Measurements from ENCODE around the gene ST8SIA1.

Gene ST8SIA1

GRCh38 chr12:22283006-22283506 is 51.5 kb downstream of the ST8SIA1 start:
- Histone ChIP-seq H3K27ac (ENCODE audit: low read depth, low read length, severe bottlenecking) (no peak overlapping the region), H3K9me3 (ENCODE audit: control insufficient read depth, low read length) (peaks cover 7% of the 10 kb centered on the region), H3K4me1 (ENCODE audit: control insufficient read depth, insufficient read depth, low read length, poor library complexity, severe bottlenecking) (no peaks in the 10 kb centered on the region), H3K36me3 (ENCODE audit: control insufficient read depth, insufficient read depth, low read length) (no peaks in the 10 kb centered on the region), H3K4me3 (ENCODE audit: extremely low read depth, insufficient read depth, low read length, poor library complexity, severe bottlenecking) (no peak overlapping the region)
- WGBS, 2 experiments (ENCODE audit: insufficient coverage in 2 of 2) = 88% methylated on average over 1 of the region's 3 CpGs; no CpG with 5 or more reads in 1 of the 2 experiments

- 95 to 98% methylated on average over 4 of the region's 6 CpGs for WGBS, 2 experiments (ENCODE audit: insufficient coverage in 2 of 2)
- Histone ChIP-seq H3K4me1 (ENCODE audit: control insufficient read depth, insufficient read depth, low read length, poor library complexity, severe bottlenecking) (no peaks in the 10 kb centered on the region), H3K36me3 (ENCODE audit: control insufficient read depth, insufficient read depth, low read length) (no peaks in the 10 kb centered on the region), H3K9me3 (ENCODE audit: control insufficient read depth, low read length) (peaks cover 7% of the 10 kb centered on the region), H3K4me3 (ENCODE audit: extremely low read depth, insufficient read depth, low read length, poor library complexity, severe bottlenecking) (no peak overlapping the region), H3K27ac (ENCODE audit: low read depth, low read length, severe bottlenecking) (no peak overlapping the region)
Observed at GRCh38 chr12:22282283-22282682, 52.2 kb downstream of the ST8SIA1 start.

- H3K27ac ChIP-seq (ENCODE audit: low read depth, low read length, severe bottlenecking) = no peak overlapping the region
- H3K9me3 ChIP-seq (ENCODE audit: control insufficient read depth, low read length) = peaks cover 7% of the 10 kb centered on the region
- H3K4me3 ChIP-seq (ENCODE audit: extremely low read depth, insufficient read depth, low read length, poor library complexity, severe bottlenecking) = no peak overlapping the region
- peaks cover 15% of the 10 kb centered on the region for H3K4me1 ChIP-seq (ENCODE audit: control insufficient read depth, insufficient read depth, low read length, poor library complexity, severe bottlenecking)
- WGBS, 2 experiments (ENCODE audit: insufficient coverage in 2 of 2) = 100% methylated on average over 1 of the region's 3 CpGs
- no peaks in the 10 kb centered on the region for H3K36me3 ChIP-seq (ENCODE audit: control insufficient read depth, insufficient read depth, low read length)
Observed at GRCh38 chr12:22276867-22277266, 57.6 kb downstream of the ST8SIA1 start.

- 100% methylated on average over 1 to 2 of the region's 5 CpGs for WGBS, 2 experiments (ENCODE audit: insufficient coverage in 2 of 2)
- Histone ChIP-seq H3K9me3 (ENCODE audit: control insufficient read depth, low read length) (peaks cover 7% of the 10 kb centered on the region), H3K4me3 (ENCODE audit: extremely low read depth, insufficient read depth, low read length, poor library complexity, severe bottlenecking) (no peak overlapping the region), H3K36me3 (ENCODE audit: control insufficient read depth, insufficient read depth, low read length) (no peaks in the 10 kb centered on the region), H3K27ac (ENCODE audit: low read depth, low read length, severe bottlenecking) (peak overlapping the region; percentile 84), H3K4me1 (ENCODE audit: control insufficient read depth, insufficient read depth, low read length, poor library complexity, severe bottlenecking) (peaks cover 15% of the 10 kb centered on the region)
Observed at GRCh38 chr12:22276313-22276712, 58.2 kb downstream of the ST8SIA1 start.

- H3K27ac ChIP-seq (ENCODE audit: low read depth, low read length, severe bottlenecking) = peak overlapping the region; percentile 84
- H3K4me3 ChIP-seq (ENCODE audit: extremely low read depth, insufficient read depth, low read length, poor library complexity, severe bottlenecking) = no peak overlapping the region
- H3K9me3 ChIP-seq (ENCODE audit: control insufficient read depth, low read length) = peaks cover 7% of the 10 kb centered on the region
- H3K4me1 ChIP-seq (ENCODE audit: control insufficient read depth, insufficient read depth, low read length, poor library complexity, severe bottlenecking) = peaks cover 15% of the 10 kb centered on the region
- H3K36me3 ChIP-seq (ENCODE audit: control insufficient read depth, insufficient read depth, low read length) = no peaks in the 10 kb centered on the region
- no CpG with 5 or more reads among the region's 2 CpGs for WGBS, 2 experiments (ENCODE audit: insufficient coverage in 2 of 2)
Observed at GRCh38 chr12:22275843-22276242, 58.7 kb downstream of the ST8SIA1 start.

- no peak overlapping the region for H3K4me3 ChIP-seq (ENCODE audit: extremely low read depth, insufficient read depth, low read length, poor library complexity, severe bottlenecking)
- 77 to 93% methylated on average over 8 to 10 of the region's 11 CpGs for WGBS, 2 experiments (ENCODE audit: insufficient coverage in 2 of 2)
- no peaks in the 10 kb centered on the region for H3K9me3 ChIP-seq (ENCODE audit: control insufficient read depth, low read length)
- no peak overlapping the region for H3K27ac ChIP-seq (ENCODE audit: low read depth, low read length, severe bottlenecking)
- no peaks in the 10 kb centered on the region for H3K36me3 ChIP-seq (ENCODE audit: control insufficient read depth, insufficient read depth, low read length)
- peaks cover 19% of the 10 kb centered on the region for H3K4me1 ChIP-seq (ENCODE audit: control insufficient read depth, insufficient read depth, low read length, poor library complexity, severe bottlenecking)
Observed at GRCh38 chr12:22272335-22273151, 62.0 kb downstream of the ST8SIA1 start.

- no CpG with 5 or more reads among the region's 2 CpGs for WGBS, 2 experiments (ENCODE audit: insufficient coverage in 2 of 2)
- Histone ChIP-seq H3K36me3 (ENCODE audit: control insufficient read depth, insufficient read depth, low read length) (no peaks in the 10 kb centered on the region), H3K4me3 (ENCODE audit: extremely low read depth, insufficient read depth, low read length, poor library complexity, severe bottlenecking) (no peak overlapping the region), H3K4me1 (ENCODE audit: control insufficient read depth, insufficient read depth, low read length, poor library complexity, severe bottlenecking) (peaks cover 12% of the 10 kb centered on the region), H3K9me3 (ENCODE audit: control insufficient read depth, low read length) (no peaks in the 10 kb centered on the region), H3K27ac (ENCODE audit: low read depth, low read length, severe bottlenecking) (peak overlapping the region; percentile 16)
Observed at GRCh38 chr12:22271023-22271422, 63.5 kb downstream of the ST8SIA1 start.

GRCh38 chr12:22268973-22269372 is 65.5 kb downstream of the ST8SIA1 start:
- no peak overlapping the region for H3K27ac ChIP-seq (ENCODE audit: low read depth, low read length, severe bottlenecking)
- peaks cover 4% of the 10 kb centered on the region for H3K4me1 ChIP-seq (ENCODE audit: control insufficient read depth, insufficient read depth, low read length, poor library complexity, severe bottlenecking)
- no peaks in the 10 kb centered on the region for H3K36me3 ChIP-seq (ENCODE audit: control insufficient read depth, insufficient read depth, low read length)
- H3K9me3 ChIP-seq (ENCODE audit: control insufficient read depth, low read length) = no peaks in the 10 kb centered on the region
- H3K4me3 ChIP-seq (ENCODE audit: extremely low read depth, insufficient read depth, low read length, poor library complexity, severe bottlenecking) = no peak overlapping the region

GRCh38 chr12:22268406-22268805 is 66.1 kb downstream of the ST8SIA1 start:
- peaks cover 4% of the 10 kb centered on the region for H3K4me1 ChIP-seq (ENCODE audit: control insufficient read depth, insufficient read depth, low read length, poor library complexity, severe bottlenecking)
- H3K4me3 ChIP-seq (ENCODE audit: extremely low read depth, insufficient read depth, low read length, poor library complexity, severe bottlenecking) = no peak overlapping the region
- 80% methylated on average over 1 of the region's 8 CpGs; no CpG with 5 or more reads in 1 of the 2 experiments for WGBS, 2 experiments (ENCODE audit: insufficient coverage in 2 of 2)
- H3K9me3 ChIP-seq (ENCODE audit: control insufficient read depth, low read length) = no peaks in the 10 kb centered on the region
- H3K36me3 ChIP-seq (ENCODE audit: control insufficient read depth, insufficient read depth, low read length) = no peaks in the 10 kb centered on the region
- H3K27ac ChIP-seq (ENCODE audit: low read depth, low read length, severe bottlenecking) = no peak overlapping the region

GRCh38 chr12:22266101-22266500 is 68.4 kb downstream of the ST8SIA1 start:
- Histone ChIP-seq H3K4me1 (ENCODE audit: control insufficient read depth, insufficient read depth, low read length, poor library complexity, severe bottlenecking) (peaks cover 9% of the 10 kb centered on the region), H3K36me3 (ENCODE audit: control insufficient read depth, insufficient read depth, low read length) (no peaks in the 10 kb centered on the region), H3K27ac (ENCODE audit: low read depth, low read length, severe bottlenecking) (no peak overlapping the region), H3K9me3 (ENCODE audit: control insufficient read depth, low read length) (no peaks in the 10 kb centered on the region), H3K4me3 (ENCODE audit: extremely low read depth, insufficient read depth, low read length, poor library complexity, severe bottlenecking) (no peak overlapping the region)
- WGBS, 2 experiments (ENCODE audit: insufficient coverage in 2 of 2) = 78 to 100% methylated on average over 1 to 2 of the region's 5 CpGs

- Histone ChIP-seq H3K36me3 (ENCODE audit: control insufficient read depth, insufficient read depth, low read length) (no peaks in the 10 kb centered on the region), H3K4me1 (ENCODE audit: control insufficient read depth, insufficient read depth, low read length, poor library complexity, severe bottlenecking) (peaks cover 5% of the 10 kb centered on the region), H3K4me3 (ENCODE audit: extremely low read depth, insufficient read depth, low read length, poor library complexity, severe bottlenecking) (no peak overlapping the region), H3K27ac (ENCODE audit: low read depth, low read length, severe bottlenecking) (no peak overlapping the region), H3K9me3 (ENCODE audit: control insufficient read depth, low read length) (no peaks in the 10 kb centered on the region)
- WGBS, 2 experiments (ENCODE audit: insufficient coverage in 2 of 2) = 89 to 91% methylated on average over 3 of the region's 5 CpGs
Observed at GRCh38 chr12:22264380-22264779, 70.1 kb downstream of the ST8SIA1 start.

Measured in mesodermal cell (in vitro differentiated cells).